Activated B cell treated with CpG ODN at 0.5 μM for 24 hours (primary cell): ENCODE data around the gene HAO2. TPM values are rescaled to one million over a fixed set of nuclear protein-coding genes. Genes with fewer than 3 reads are reported as not detected.

Source experiments
- ATAC-seq: fragments of 200-7000 bp; cut with Tn5 transposase; one replicate; pipeline ENCODE4 v1.10.0; 2021; ENCODE audit warnings: low read depth, mild to moderate bottlenecking, moderate library complexity
- CTCF ChIA-PET: fragments of 350-600 bp; sonication (Branson Sonifier 250); formaldehyde crosslinking; loops from one replicate; lab custom pipeline; 2021; ENCODE audit warnings: antibody characterized with exemption; lab: Charles Lee
- POLR2A ChIA-PET: fragments of 350-600 bp; sonication (Branson Sonifier 250); formaldehyde crosslinking; loops from one replicate; lab custom pipeline; 2021; ENCODE audit warnings: antibody characterized with exemption; lab: Charles Lee
- DNase-seq: peaks from one replicate; pipeline ENCODE4 v3.0.0; 2022
- H3K27ac Mint-ChIP-seq: one replicate; pipeline ENCODE4 v1.8.0; 2020; ENCODE audit warnings: mixed read lengths
- H3K27me3 Mint-ChIP-seq: one replicate; pipeline ENCODE4 v1.8.0; 2021; ENCODE audit warnings: mixed read lengths
- H3K36me3 Mint-ChIP-seq: one replicate; pipeline ENCODE4 v1.8.0; 2021; ENCODE audit warnings: low read depth, mixed read lengths
- H3K4me1 Mint-ChIP-seq: one replicate; pipeline ENCODE4 v1.8.0; 2021; ENCODE audit warnings: mixed read lengths
- H3K4me3 Mint-ChIP-seq: one replicate; pipeline ENCODE4 v1.8.0; 2020; ENCODE audit warnings: mild to moderate bottlenecking, mixed read lengths
- H3K9me3 Mint-ChIP-seq: one replicate; pipeline ENCODE4 v1.8.0; 2020; ENCODE audit warnings: mixed read lengths
- CTCF ChIP-seq: fragments of 200-600 bp; IDR thresholded peaks from one replicate; pipeline ENCODE4 v1.8.0; 2022; ENCODE audit warnings: antibody characterized with exemption, mild to moderate bottlenecking
- intact Hi-C: fragments of 100-400 bp; cut with micrococcal nuclease; formaldehyde crosslinking; loops from one replicate; pipeline ENCODE4 v1.15.1; 2024
- total RNA-seq: library from RNA; stranded (reverse); gene quantifications from 2 replicates; pipeline ENCODE4 v1.2.3, GENCODE V29; 2022

Gene HAO2
- total RNA-seq, 1 donor from 2014 or later: not detected

- H3K27me3 Mint-ChIP-seq: peaks cover 18% of the 10 kb centered on the region
- H3K27ac Mint-ChIP-seq: no peak overlapping the region
- H3K4me3 Mint-ChIP-seq: no peak overlapping the region
- no peak for TF ChIP-seq CTCF
- intact Hi-C loops: no loop called here
- ATAC-seq: no peak
- H3K4me1 Mint-ChIP-seq: no peaks in the 10 kb centered on the region
- H3K9me3 Mint-ChIP-seq: no peaks in the 10 kb centered on the region
- no peak for DNase-seq
- POLR2A ChIA-PET: no interaction called here
- H3K36me3 Mint-ChIP-seq: no peaks in the 10 kb centered on the region
- CTCF ChIA-PET: no interaction called here
Measured at GRCh38 chr1:119428991-119429390, 60.4 kb downstream of the HAO2 start.

DNA sequence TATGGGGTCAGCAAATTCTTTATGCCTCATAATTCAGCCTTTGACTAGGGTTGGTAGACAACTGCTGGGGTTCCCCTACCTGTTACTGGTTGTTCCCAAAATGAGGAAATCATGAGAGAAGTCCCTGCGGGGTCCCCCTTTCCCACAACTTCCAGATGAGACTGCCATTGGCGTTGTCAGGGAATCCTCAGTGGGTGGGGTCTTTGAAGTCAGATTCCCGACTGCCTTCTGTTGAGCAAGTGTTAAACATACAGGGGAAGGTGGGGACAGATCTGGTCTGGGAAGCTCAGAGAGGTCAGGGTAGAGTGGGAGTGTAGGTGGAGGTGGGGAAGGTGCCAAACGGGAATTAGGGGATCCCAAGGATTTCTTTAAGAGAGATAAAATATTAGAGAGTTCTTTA lies 61.1 kb downstream of the HAO2 start:
- no peaks in the 10 kb centered on the region for H3K9me3 Mint-ChIP-seq
- H3K4me1 Mint-ChIP-seq: no peaks in the 10 kb centered on the region
- no peak for ATAC-seq
- no peaks in the 10 kb centered on the region for H3K36me3 Mint-ChIP-seq
- peaks cover 18% of the 10 kb centered on the region for H3K27me3 Mint-ChIP-seq
- intact Hi-C loops: no loop called here
- no peak overlapping the region for H3K4me3 Mint-ChIP-seq
- no peak for DNase-seq
- ChIA-PET POLR2A (no interaction called here), CTCF (no interaction called here)
- no peak for TF ChIP-seq CTCF
- H3K27ac Mint-ChIP-seq: no peak overlapping the region

DNA sequence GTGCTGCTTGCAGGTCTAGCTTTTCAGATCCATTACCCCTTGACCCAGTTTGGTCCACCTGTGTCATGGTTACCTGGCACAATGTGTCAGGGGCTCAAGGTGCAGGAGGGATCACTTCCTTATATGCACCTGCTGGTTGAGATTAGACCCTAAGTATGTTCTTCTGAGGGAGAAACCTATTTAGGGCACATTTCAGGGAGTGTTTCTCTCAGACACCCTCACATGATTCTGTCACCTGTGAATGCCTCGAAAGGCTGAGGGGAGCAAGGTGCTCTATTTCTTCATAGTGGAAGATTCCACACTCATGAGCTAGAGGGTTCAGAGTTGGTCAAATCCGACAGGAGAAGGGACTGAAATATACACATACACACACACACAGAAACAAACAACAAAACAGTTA lies 61.9 kb downstream of the HAO2 start:
- peaks cover 18% of the 10 kb centered on the region for H3K27me3 Mint-ChIP-seq
- no peaks in the 10 kb centered on the region for H3K36me3 Mint-ChIP-seq
- H3K4me3 Mint-ChIP-seq: no peak overlapping the region
- no peak for DNase-seq
- no peaks in the 10 kb centered on the region for H3K9me3 Mint-ChIP-seq
- no peaks in the 10 kb centered on the region for H3K4me1 Mint-ChIP-seq
- no peak overlapping the region for H3K27ac Mint-ChIP-seq
- no peak for ATAC-seq
- ChIA-PET CTCF (no interaction called here), POLR2A (no interaction called here)
- TF ChIP-seq CTCF: no peak
- intact Hi-C loops: no loop called here

GRCh38 chr1:119431836-119432235 lies 63.3 kb downstream of the HAO2 start:
- intact Hi-C loops: no loop called here
- ATAC-seq (no peak), DNase-seq (no peak)
- no peak for TF ChIP-seq CTCF
- Mint-ChIP-seq H3K36me3 (no peaks in the 10 kb centered on the region), H3K27me3 (peaks cover 18% of the 10 kb centered on the region), H3K4me1 (no peaks in the 10 kb centered on the region), H3K9me3 (no peaks in the 10 kb centered on the region), H3K4me3 (no peak overlapping the region), H3K27ac (no peak overlapping the region)
- POLR2A ChIA-PET: no interaction called here
- CTCF ChIA-PET: no interaction called here

GRCh38 chr1:119435052-119435451 lies 66.5 kb downstream of the HAO2 start:
- intact Hi-C loops: no loop called here
- Mint-ChIP-seq H3K9me3 (no peaks in the 10 kb centered on the region), H3K27me3 (peaks cover 15% of the 10 kb centered on the region), H3K4me1 (no peaks in the 10 kb centered on the region), H3K27ac (no peak overlapping the region), H3K36me3 (no peaks in the 10 kb centered on the region), H3K4me3 (no peak overlapping the region)
- CTCF ChIA-PET: no interaction called here
- POLR2A ChIA-PET: no interaction called here
- no peak for TF ChIP-seq CTCF
- DNase-seq: no peak
- ATAC-seq: no peak
